ENCODE measurements around the gene MYO18B.

The MYO18B gene

GRCh38 chr22:26004477-26004876 is 262.5 kb downstream of the MYO18B start:
- DNase-seq = no peak

- no peak for DNase-seq
Measured at GRCh38 chr22:26008587-26008986, 266.6 kb downstream of the MYO18B start.

GRCh38 chr22:26016916-26017315 is 274.9 kb downstream of the MYO18B start:
- no peak for DNase-seq

GRCh38 chr22:26017932-26018331 is 275.9 kb downstream of the MYO18B start:
- no peak for DNase-seq

GRCh38 chr22:26019596-26019995 is 277.6 kb downstream of the MYO18B start:
- DNase-seq = no peak

- DNase-seq = no peak
Measured at GRCh38 chr22:26021516-26021915, 279.5 kb downstream of the MYO18B start.

GRCh38 chr22:26023104-26023775 is 281.3 kb downstream of the MYO18B start:
- no peak for DNase-seq

GRCh38 chr22:26025626-26026025 is 283.6 kb downstream of the MYO18B start:
- no peak for DNase-seq

GRCh38 chr22:26027341-26027740 is 285.4 kb downstream of the MYO18B start:
- no peak for DNase-seq

- DNase-seq = no peak
Measured at GRCh38 chr22:26031641-26032040, 289.7 kb downstream of the MYO18B start.

- DNase-seq = no peak
Measured at GRCh38 chr22:26033071-26033470, 291.1 kb downstream of the MYO18B start.

- DNase-seq = no peak
Measured at GRCh38 chr22:26033586-26033985, 291.6 kb downstream of the MYO18B start.

GRCh38 chr22:26035523-26035922 is 293.5 kb downstream of the MYO18B start:
- no peak for DNase-seq

- no peak for DNase-seq
Measured at GRCh38 chr22:26038365-26038764, 296.4 kb downstream of the MYO18B start.

GRCh38 chr22:26041931-26042330 is 299.9 kb downstream of the MYO18B start:
- no peak for DNase-seq

GRCh38 chr22:26043031-26043430 is 301.0 kb downstream of the MYO18B start:
- DNase-seq = no peak

- no peak for DNase-seq
Measured at GRCh38 chr22:26045051-26045450, 303.1 kb downstream of the MYO18B start.

GRCh38 chr22:26045860-26046259 is 303.9 kb downstream of the MYO18B start:
- no peak for DNase-seq

GRCh38 chr22:26047516-26047915 is 305.5 kb downstream of the MYO18B start:
- no peak for DNase-seq

GRCh38 chr22:26047920-26048319 is 305.9 kb downstream of the MYO18B start:
- DNase-seq = no peak

GRCh38 chr22:26050079-26050478 is 308.1 kb downstream of the MYO18B start:
- DNase-seq = no peak

- no peak for DNase-seq
Measured at GRCh38 chr22:26053737-26054316, 311.8 kb downstream of the MYO18B start.

- no peak for DNase-seq
Measured at GRCh38 chr22:26054841-26055605, 313.0 kb downstream of the MYO18B start.

GRCh38 chr22:26055693-26056092 is 313.7 kb downstream of the MYO18B start:
- no peak for DNase-seq
